GM04504 (cell line): ENCODE results near the gene RGS3.

Experiments used
- DNase-seq: peaks from one replicate; pipeline ENCODE4 v3.0.0-alpha.2; 2012; ENCODE audit warnings: low read depth

RGS3 gene

GRCh38 chr9:113601656-113602055, 138.1 kb downstream of the RGS3 start:
- no peak for DNase-seq

GRCh38 chr9:113602126-113603047, 138.9 kb downstream of the RGS3 start:
- DNase-seq = peak; percentile 65

GRCh38 chr9:113603048-113603375, 139.5 kb downstream of the RGS3 start:
- DNase-seq = no peak

GRCh38 chr9:113603773-113604172, 140.2 kb downstream of the RGS3 start:
- no peak for DNase-seq

DNA sequence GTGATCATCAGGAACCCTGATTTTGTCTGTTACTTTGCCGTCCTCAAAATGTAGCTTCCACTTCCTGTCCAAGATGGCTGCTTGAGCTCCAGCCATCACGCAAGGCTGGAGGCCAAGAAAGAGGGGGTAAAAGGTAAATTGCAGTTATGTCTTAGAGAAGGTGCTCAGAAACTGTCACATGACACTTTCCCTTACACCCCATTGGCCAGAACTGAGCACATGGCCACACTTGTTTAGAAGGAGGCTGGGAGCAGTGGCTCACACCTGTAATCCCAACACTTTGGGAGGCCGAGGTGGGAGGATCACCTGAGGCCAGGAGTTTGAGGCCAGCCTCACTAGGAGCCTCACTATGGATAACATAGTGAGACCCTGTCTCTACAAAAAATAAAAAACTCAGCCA, 140.9 kb downstream of the RGS3 start:
- no peak for DNase-seq

- no peak for DNase-seq
These were observed 143.0 kb downstream of the RGS3 start for GRCh38 chr9:113606510-113606909.

DNA sequence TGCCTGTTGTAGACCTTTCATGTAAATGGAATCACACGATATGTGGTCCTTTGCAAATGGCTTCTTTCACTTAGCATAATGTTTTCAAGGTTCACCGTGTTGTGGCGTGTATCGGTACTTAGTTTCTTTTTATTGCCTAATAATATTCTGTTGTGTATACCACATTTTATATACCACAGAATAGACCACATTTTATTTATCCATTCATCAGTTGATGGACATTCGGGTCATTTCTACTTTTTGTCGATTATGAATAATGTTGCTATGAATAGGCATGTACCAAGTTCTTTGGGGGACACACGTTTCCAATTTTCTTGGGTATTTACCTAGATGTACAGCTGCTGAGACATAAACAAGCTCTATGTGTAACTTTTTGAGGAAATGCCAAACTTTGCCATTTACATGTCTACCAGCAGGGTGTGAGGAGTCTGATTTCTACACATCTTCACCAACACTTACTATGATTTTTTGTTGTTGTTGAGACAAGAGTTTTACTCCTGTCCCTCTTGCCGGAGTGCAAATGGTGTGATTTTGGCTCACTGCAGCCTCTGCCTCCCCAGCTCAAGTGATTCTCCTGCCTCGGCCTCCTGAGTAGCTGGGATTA, 144.7 kb downstream of the RGS3 start:
- DNase-seq = no peak

- DNase-seq = no peak
These were observed 146.2 kb downstream of the RGS3 start for GRCh38 chr9:113609562-113610318.

DNA sequence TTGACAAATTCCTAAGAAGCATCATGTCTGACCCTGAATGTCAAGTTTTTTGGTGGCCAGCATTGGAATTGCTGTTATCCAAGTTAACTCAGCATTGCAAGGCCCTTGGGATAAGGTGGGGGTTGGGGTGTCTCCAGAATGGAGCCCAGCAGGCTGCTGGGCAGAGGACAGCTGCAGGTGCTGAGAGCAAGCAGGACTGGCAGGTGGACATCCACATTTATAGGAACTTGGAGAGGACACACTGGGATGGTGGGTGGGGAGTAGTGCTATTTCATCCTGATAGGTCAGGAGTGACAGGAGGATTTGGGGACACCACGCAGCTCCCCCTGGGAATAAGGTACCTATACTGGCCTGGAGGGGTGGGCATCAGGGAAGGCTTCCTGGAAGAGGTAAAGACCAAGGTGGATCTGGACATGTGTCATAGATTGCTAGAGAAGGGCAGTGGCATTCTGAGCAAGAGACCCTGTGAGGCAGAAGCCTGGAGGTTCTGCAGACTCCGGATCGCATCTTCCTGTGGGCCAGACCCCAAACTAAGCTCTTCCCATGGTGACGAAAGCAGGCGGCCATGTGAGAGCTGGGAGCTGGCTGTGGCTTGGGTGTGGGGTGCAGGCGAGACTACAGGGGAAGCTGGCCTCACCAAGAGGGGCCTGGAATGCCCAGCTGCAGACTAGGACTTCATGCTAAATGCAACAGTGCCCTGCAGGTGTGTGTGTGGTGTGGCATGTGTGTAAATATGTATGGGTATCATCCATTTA, 148.1 kb downstream of the RGS3 start:
- DNase-seq = no peak

DNA sequence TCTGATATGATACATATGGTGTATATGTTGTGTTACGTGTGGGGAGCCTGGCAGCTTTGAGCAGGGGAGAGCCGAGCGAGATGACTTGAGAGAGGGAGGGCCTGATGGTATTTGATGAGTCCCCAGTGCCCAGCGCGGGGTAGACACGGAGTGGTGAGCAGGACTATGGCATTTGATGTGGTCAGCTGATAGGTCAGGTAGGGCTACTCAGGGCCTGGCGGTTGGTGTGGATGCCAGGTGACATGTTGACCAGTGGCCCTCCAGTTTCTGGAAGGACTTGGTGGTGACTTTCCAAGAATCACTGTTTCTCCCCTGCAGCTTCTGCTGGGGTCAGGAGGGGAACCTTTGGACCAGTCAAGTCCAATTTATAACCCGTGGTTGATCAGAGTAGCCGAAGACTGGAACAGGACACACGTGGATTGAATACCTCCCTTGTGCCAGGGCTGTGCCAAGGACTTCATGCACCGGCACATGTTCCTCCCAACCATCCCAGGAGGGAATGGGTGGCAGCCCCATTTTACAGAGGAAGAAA, 148.8 kb downstream of the RGS3 start:
- DNase-seq = no peak

DNA sequence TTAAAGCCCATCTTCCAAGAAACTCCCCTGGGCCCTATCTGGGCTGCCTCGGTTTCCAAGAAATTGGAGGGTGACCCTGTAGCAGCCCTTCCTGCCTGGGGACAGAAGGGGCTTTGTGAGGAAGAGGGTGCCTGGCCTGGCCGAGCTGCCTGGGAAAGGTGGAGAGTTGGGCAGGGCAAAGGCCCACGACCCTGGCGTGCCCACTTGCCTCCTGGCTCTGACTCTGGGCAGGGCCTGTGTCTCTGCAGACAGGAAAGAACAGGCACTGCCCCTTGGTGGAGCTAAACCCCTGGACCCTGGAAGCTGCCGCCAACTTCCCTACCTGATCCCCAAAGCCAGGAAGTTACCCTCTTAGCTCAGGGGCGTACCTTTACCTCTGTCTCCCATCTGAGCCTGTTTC, 149.3 kb downstream of the RGS3 start:
- DNase-seq = no peak

GRCh38 chr9:113613815-113614413, 150.4 kb downstream of the RGS3 start:
- no peak for DNase-seq

DNA sequence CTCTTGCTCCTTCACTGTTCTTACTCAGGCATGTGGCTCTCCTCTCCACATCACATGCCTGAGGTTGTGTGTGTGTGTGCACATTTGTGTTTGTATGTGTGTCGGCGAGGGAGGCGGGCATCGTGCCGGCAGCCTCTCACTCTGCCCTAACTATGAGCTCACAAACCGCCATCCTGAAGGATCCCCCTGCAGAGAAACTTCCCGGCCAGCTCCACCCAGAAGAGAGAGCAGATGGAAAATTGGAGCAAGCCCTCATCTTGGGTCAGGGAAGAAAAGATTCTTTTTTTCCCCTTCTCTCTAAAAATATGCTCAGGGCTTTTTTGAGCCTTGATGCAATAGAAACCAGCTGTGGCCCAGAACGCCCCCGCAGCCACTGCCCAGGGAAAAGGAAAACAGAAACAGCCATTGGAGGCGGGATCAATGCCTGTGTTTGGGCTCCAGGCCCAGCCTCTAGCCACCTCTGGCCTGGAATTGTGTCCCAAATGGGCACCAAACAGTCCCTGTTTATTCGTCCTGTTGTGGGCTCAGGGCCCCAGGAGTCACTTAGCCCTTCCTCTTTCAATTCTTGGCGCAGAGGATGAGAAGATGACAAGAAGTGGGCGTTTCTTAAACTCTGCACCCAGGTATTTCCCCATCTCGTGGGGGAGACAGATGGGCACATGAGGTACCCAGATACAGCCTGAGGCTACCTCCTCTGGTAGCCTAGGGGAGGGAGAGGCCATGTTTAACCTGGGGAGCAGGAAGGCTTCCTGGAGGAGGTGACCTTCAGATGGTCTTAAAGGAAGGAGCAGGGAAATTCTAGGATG, 151.5 kb downstream of the RGS3 start:
- DNase-seq = no peak

DNA sequence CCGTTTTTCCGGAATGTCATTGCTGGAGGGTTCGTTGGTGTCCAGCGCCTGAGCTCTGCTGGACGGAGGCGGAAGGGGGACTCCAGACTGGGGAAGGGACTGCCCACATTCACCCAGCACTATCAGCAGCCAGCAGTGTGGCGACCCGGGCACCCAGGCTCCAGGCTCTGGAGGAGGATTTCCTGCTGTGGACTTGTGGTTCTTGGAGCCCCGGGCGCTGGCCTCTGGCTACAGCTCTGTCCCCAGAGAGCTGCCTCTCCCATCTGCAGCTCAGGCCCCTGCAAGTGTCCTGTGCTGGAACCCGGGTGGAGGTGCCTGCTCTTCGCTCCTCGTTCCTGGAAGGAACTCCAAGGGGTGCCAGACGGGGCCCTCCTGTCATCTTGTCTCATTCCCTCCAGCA, 152.6 kb downstream of the RGS3 start:
- no peak for DNase-seq

DNA sequence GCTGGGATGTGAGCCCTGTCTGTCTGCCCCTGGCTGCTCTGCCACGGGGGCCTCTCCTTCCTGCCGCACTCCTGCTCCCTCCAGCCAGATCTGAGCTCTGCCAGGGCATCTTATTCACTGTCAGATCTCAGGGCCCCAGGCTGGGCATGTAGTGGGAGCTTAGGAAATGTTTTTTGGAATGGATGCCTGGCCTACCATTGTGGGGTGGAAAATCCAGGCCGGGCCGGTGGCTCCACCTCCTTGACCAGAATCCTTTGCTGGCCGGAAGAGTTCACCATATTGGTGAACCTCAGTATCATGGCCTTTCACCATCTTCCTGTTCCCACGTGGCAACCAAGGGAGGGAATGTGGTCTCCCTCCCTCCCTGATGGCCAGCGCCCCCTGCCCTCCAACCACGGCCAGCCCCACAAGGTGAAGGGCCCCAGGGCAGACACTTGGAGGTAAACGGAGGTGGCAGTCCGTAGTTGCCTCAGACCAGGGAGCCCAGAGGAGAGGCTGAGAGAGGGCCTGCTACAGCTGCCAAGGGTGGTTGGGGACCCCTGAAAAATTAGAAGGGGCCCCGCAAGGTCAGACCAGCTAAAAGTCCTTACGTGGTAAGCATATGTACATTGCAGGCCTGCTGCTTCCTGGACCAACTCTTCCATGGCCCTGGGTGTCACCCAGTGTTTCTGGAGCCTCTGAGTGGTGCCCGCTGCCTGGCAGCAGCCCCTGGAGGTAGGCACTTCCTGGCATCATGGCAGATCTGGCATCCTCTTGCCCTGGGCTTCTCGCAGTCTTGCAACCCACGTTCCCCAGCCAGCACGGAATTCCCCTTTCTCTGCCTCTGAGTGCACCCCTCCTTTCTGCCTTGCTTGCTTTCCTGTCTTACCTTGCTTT, 153.3 kb downstream of the RGS3 start:
- DNase-seq = no peak

- DNase-seq = no peak
These were observed 154.0 kb downstream of the RGS3 start for GRCh38 chr9:113617550-113617949.

- DNase-seq = no peak
These were observed 155.4 kb downstream of the RGS3 start for GRCh38 chr9:113618836-113619490.

DNA sequence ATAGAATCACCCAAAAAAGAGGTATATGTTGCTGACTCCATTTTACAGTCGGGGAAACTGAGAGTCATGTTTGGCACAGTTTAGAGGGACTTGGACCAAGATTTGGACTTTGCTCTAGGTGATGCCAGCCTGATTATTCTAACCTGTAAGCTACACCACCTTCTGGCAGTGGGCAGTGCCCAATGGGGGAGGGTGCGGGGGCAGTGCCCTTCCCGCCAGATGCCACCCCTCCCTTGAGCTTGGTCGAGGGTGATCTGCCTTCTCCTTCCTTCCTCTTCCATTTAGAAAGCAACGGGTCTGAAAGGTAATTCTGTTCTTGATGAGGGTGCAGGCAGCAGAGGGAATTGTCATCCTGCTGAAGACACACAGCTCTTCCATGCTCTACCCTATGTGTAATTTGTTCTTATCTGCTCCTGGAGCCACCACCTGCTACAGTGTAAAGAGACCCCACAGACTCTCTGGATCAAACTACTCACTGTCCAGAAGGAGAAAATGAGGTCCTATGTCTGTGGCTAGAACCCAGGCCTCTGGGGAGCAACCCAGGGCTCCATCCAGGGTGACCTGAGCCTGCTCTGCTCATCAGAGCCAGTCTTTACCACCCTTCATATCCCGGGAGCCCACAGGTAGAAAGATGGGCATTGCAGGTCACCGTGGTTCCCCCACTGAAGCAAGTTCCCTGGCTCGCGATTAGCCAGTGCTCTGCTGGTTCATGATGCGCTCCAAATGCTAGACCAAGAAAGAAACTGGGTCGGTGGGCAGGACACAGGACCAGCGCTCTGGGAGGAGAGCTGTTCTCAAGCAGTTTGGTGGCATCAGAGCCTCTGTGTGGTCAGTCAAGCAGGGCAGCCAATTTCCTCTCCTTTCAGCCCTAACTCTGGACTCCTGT, 156.2 kb downstream of the RGS3 start:
- DNase-seq = no peak
